SK-N-MC (cell line): ENCODE data around the gene KRT76.
"Not testable (repeated sequence)": the region's sequence is repeated elsewhere in the genome, so short reads cannot be mapped to it uniquely, and the experiment has no call there.

Experiments used
- EZH2 ChIP-seq: fragments of 200-600 bp; sonication (generic); IDR thresholded peaks from one replicate; pipeline ENCODE4 v1.6.1; 2017; ENCODE audit warnings: antibody characterized with exemption
- POLR2AphosphoS5 ChIP-seq: IDR thresholded peaks from 2 replicates; pipeline ENCODE4 v1.6.1; 2012; ENCODE audit warnings: mild to moderate bottlenecking, low read depth, low read length, borderline replicate concordance

GRCh38 chr12:52761218-52761617 lies 15.9 kb downstream of the KRT76 start:
- TF ChIP-seq EZH2, POLR2AphosphoS5: not testable (repeated sequence)
